GM12892 (cell line): ENCODE results near the gene PCNT.

Experiments used
- POLR2A ChIP-seq: IDR thresholded peaks from 2 replicates; pipeline ENCODE4 v1.6.1; 2011; ENCODE audit warnings: low read depth, low read length, control low read depth
- POLR2AphosphoS5 ChIP-seq: IDR thresholded peaks from 2 replicates; pipeline ENCODE4 v1.6.1; 2011; ENCODE audit warnings: low read depth, low read length, control low read depth
- TAF1 ChIP-seq: IDR thresholded peaks from 2 replicates; pipeline ENCODE4 v1.6.1; 2011; ENCODE audit warnings: low read depth, mild to moderate bottlenecking, control low read depth, low read length, borderline replicate concordance

GRCh38 chr21:46371204-46372013, 47.5 kb downstream of the PCNT start:
- TF ChIP-seq POLR2A (no peak), POLR2AphosphoS5 (no peak; the same call in 1 of the 2 replicates), TAF1 (no peak)
